ENCODE data around the gene OR6S1.

Gene OR6S1

GRCh38 chr14:20632831-20633691, 8.4 kb downstream of the OR6S1 start (continued):
- TF ChIP-seq ZBTB48 (tag by site-specific recombination; IDR thresholded peaks at IDR 0.05), result peak; percentile 27; the same call in 1 of the 2 replicates
- TF ChIP-seq ZBTB17 (tag by site-specific recombination; IDR thresholded peaks at IDR 0.05), result peak; percentile 75
- TF ChIP-seq GFI1B (tag by site-specific recombination; IDR thresholded peaks at IDR 0.05), result 0 out of 2 replicates have a peak, but pooled peaks have one; percentile 6
- TF ChIP-seq ZNF629 (tag by site-specific recombination; IDR thresholded peaks at IDR 0.05), result peak; percentile 69; the same call in 1 of the 2 replicates
- TF ChIP-seq ZNF366 (tag by site-specific recombination; conservative IDR thresholded peaks at IDR 0.05), result peak; percentile 92
- no peak for TF ChIP-seq ZBTB11 (tag by site-specific recombination; conservative IDR thresholded peaks at IDR 0.05; ENCODE audit: low read depth)
- TF ChIP-seq ZNF561 (tag by site-specific recombination; IDR thresholded peaks at IDR 0.05; ENCODE audit: borderline replicate concordance), result peak; percentile 83
- peak; percentile 79 for TF ChIP-seq KLF10 (tag by site-specific recombination; IDR thresholded peaks at IDR 0.05)
- 0 out of 2 replicates have a peak, but pooled peaks have one; percentile 7 for TF ChIP-seq ZNF341 (tag by site-specific recombination; IDR thresholded peaks at IDR 0.05; ENCODE audit: low read depth)
- peak; percentile 45; the same call in 1 of the 2 replicates for TF ChIP-seq TRIM28 (IDR thresholded peaks at IDR 0.05; ENCODE audit: borderline replicate concordance, low read length)
- TF ChIP-seq ZNF639 (tag by site-specific recombination; IDR thresholded peaks at IDR 0.05), result peak; percentile 87; the same call in 1 of the 2 replicates
- TF ChIP-seq AEBP2 (tag by site-specific recombination; IDR thresholded peaks at IDR 0.05; ENCODE audit: borderline replicate concordance), result no peak
- peak; percentile 35; the same call in 1 of the 2 replicates for TF ChIP-seq PRDM10 (tag by site-specific recombination; IDR thresholded peaks at IDR 0.05)
- no peak; the same call in 1 of the 2 replicates for TF ChIP-seq ZNF596 (tag by site-specific recombination; IDR thresholded peaks at IDR 0.05)
- TF ChIP-seq ZSCAN30 (tag by site-specific recombination; IDR thresholded peaks at IDR 0.05), result peak; percentile 14; the same call in 1 of the 2 replicates

Data from HEK293 (cell line).